ENCODE measurements around the gene CES1.

DNA sequence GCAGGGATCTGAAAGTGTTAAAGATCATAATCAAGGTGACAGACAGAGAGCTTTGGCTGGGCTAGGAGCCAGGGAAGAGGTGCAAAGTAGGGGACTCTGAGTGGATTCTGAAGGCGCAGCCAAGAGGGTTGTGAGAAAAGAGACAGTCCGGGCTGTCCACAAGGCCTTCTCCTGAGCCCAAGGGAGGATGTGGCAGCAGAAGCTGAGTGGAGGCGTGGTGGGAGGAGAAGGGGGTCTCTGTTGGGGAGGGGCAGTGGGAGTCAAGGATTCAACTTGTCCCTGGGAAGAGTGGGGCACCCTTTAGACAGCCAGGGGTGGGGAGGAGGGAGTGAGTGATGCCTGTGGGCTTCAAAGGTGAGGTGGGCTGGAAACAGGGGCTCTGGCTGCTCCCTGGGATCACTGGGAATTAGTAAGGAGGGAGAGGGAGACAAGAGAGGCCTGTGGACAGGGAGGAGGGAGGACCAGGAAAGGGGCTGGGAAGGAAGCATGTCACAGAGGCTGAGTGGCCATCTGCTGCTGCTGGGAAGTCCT is 10.6 kb downstream of the CES1 start:
- TF ChIP-seq, protein P1, sequence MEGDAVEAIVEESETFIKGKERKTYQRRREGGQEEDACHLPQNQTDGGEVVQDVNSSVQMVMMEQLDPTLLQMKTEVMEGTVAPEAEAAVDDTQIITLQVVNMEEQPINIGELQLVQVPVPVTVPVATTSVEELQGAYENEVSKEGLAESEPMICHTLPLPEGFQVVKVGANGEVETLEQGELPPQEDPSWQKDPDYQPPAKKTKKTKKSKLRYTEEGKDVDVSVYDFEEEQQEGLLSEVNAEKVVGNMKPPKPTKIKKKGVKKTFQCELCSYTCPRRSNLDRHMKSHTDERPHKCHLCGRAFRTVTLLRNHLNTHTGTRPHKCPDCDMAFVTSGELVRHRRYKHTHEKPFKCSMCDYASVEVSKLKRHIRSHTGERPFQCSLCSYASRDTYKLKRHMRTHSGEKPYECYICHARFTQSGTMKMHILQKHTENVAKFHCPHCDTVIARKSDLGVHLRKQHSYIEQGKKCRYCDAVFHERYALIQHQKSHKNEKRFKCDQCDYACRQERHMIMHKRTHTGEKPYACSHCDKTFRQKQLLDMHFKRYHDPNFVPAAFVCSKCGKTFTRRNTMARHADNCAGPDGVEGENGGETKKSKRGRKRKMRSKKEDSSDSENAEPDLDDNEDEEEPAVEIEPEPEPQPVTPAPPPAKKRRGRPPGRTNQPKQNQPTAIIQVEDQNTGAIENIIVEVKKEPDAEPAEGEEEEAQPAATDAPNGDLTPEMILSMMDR (IDR thresholded peaks at IDR 0.05) = no peak
- TF ChIP-seq POLR2A (IDR thresholded peaks at IDR 0.05) = no peak

Data from uterus (tissue), 2 donors.